PC-3 (cell line): ENCODE data around the gene SPDYE1. TPM values are rescaled to one million over a fixed set of nuclear protein-coding genes. Genes with fewer than 3 reads are reported as not detected.

ENCODE experiments used
- ATAC-seq: fragments of 200-7000 bp; cut with Tn5 transposase; 2 replicates; pipeline ENCODE4 v1.9.1; 2020; ENCODE audit warnings: mild to moderate bottlenecking, moderate library complexity
- BruUV-seq: library from RNA; stranded (reverse); fragments of 400-500 nt; replicated peaks from 2 replicates; lab custom pipeline; 2021; lab: Mats Ljungman, UMichigan
- CTCF ChIA-PET: fragments of 300-600 bp; sonication (Branson Sonifier 250); formaldehyde crosslinking; loops from one replicate; lab custom pipeline; 2022; ENCODE audit warnings: antibody characterized with exemption; lab: Charles Lee
- POLR2A ChIA-PET: fragments of 300-600 bp; sonication (Branson Sonifier 250); formaldehyde crosslinking; loops from one replicate; lab custom pipeline; 2022; ENCODE audit warnings: antibody characterized with exemption; ENCODE audit not compliant: unreplicated experiment; lab: Charles Lee
- DNase-seq: peaks from one replicate; pipeline ENCODE4 v3.0.0-alpha.2; 2015
- H2AFZ ChIP-seq: fragments of 300-600 bp; sonication (generic); 2 replicates; pipeline ENCODE4 v1.6.0; 2016; ENCODE audit warnings: antibody characterized with exemption, low read length
- H3F3A ChIP-seq: fragments of 300-600 bp; sonication (generic); one replicate; pipeline ENCODE4 v1.6.0; 2017; ENCODE audit warnings: antibody characterized with exemption, low read length, control low read depth, mild to moderate bottlenecking; ENCODE audit not compliant: unreplicated experiment
- H3K27ac ChIP-seq: fragments of 300-600 bp; sonication (generic); 2 replicates; pipeline ENCODE4 v1.5.1; 2016; ENCODE audit warnings: mild to moderate bottlenecking, low read length
- H3K27me3 ChIP-seq: fragments of 300-600 bp; sonication (generic); 2 replicates; pipeline ENCODE4 v1.6.1; 2016; ENCODE audit warnings: low read length, mixed read lengths
- H3K36me3 ChIP-seq: fragments of 300-600 bp; sonication (generic); 2 replicates; pipeline ENCODE4 v1.6.1; 2016; ENCODE audit warnings: low read depth, mixed run types, low read length, mixed read lengths
- H3K4me1 ChIP-seq: fragments of 300-600 bp; sonication (generic); 2 replicates; pipeline ENCODE4 v1.5.1; 2016; ENCODE audit warnings: low read length; ENCODE audit not compliant: insufficient read depth
- H3K4me2 ChIP-seq: fragments of 300-600 bp; sonication (generic); 2 replicates; pipeline ENCODE4 v1.6.0; 2016; ENCODE audit warnings: low read length
- H3K4me3 ChIP-seq: fragments of 300-600 bp; sonication (generic); 2 replicates; pipeline ENCODE4 v1.5.1; 2016; ENCODE audit warnings: mild to moderate bottlenecking, low read length, mixed read lengths
- H3K79me2 ChIP-seq: fragments of 300-600 bp; sonication (generic); 2 replicates; pipeline ENCODE4 v1.6.1; 2017; ENCODE audit warnings: low read length, mixed read lengths
- H3K9ac ChIP-seq: fragments of 300-600 bp; sonication (generic); 2 replicates; pipeline ENCODE4 v1.6.0; 2016; ENCODE audit warnings: mild to moderate bottlenecking, low read length
- H3K9me2 ChIP-seq: fragments of 300-600 bp; sonication (generic); replicated peaks from 2 replicates; pipeline ENCODE4 v1.6.1; 2016; ENCODE audit warnings: mixed run types, low read length, mixed read lengths
- H3K9me3 ChIP-seq: fragments of 300-600 bp; sonication (generic); 2 replicates; pipeline ENCODE4 v1.6.1; 2016; ENCODE audit warnings: low read length, mixed read lengths
- H4K20me1 ChIP-seq: fragments of 300-600 bp; sonication (generic); 2 replicates; pipeline ENCODE4 v1.6.1; 2016; ENCODE audit warnings: low read length, mixed read lengths
- CTCF ChIP-seq: fragments of 300-600 bp; sonication (generic); conservative IDR thresholded peaks from 2 replicates; pipeline ENCODE4 v1.5.1; 2017; ENCODE audit warnings: antibody characterized with exemption, low read depth, mild to moderate bottlenecking, low read length
- EZH2 ChIP-seq: fragments of 300-600 bp; sonication (generic); IDR thresholded peaks from one replicate; pipeline ENCODE4 v1.6.1; 2017; ENCODE audit warnings: antibody characterized with exemption, mild to moderate bottlenecking, low read length; ENCODE audit not compliant: unreplicated experiment
- EZH2phosphoT487 ChIP-seq: fragments of 300-600 bp; sonication (generic); IDR thresholded peaks from 2 replicates; pipeline ENCODE4 v1.6.1; 2018; ENCODE audit warnings: mild to moderate bottlenecking, antibody characterized with exemption, low read length, borderline replicate concordance
- intact Hi-C: fragments of 100-400 bp; cut with micrococcal nuclease; formaldehyde crosslinking; loops from 2 replicates; pipeline ENCODE4 v1.9.0; 2023
- total RNA-seq: library from RNA; depleted of rRNA; stranded (reverse); fragments of >200 nt; gene quantifications from 2 replicates; pipeline ENCODE4 v1.2.3, GENCODE V29; 2014

The SPDYE1 gene
- total RNA-seq, 1 experiment from 2014 or later = not detected

GRCh38 chr7:44050121-44050914 is 52.6 kb downstream of the SPDYE1 start:
- no peak overlapping the region for H2AFZ ChIP-seq
- no peaks in the 10 kb centered on the region for H3F3A ChIP-seq
- peaks cover 33% of the 10 kb centered on the region for H3K36me3 ChIP-seq
- no peak overlapping the region for H3K9ac ChIP-seq
- no peak overlapping the region for H3K27ac ChIP-seq
- no peak for DNase-seq
- no peaks in the 10 kb centered on the region for H3K9me3 ChIP-seq
- H3K4me2 ChIP-seq = peak overlapping the region; percentile 5; the same call in 1 of the 2 replicates
- no peak overlapping the region for H3K4me3 ChIP-seq
- no peak for TF ChIP-seq EZH2phosphoT487
- no peak for TF ChIP-seq CTCF
- TF ChIP-seq EZH2 = no peak
- POLR2A ChIA-PET = no interaction called here
- H3K79me2 ChIP-seq = peaks cover 49% of the 10 kb centered on the region
- ATAC-seq = no peak
- CTCF ChIA-PET = no interaction called here
- intact Hi-C loops = no loop called here
- peaks cover 32% of the 10 kb centered on the region for H3K4me1 ChIP-seq
- BruUV-seq = no TSS peak
- H3K27me3 ChIP-seq = no peaks in the 10 kb centered on the region
- no peaks in the 10 kb centered on the region for H3K9me2 ChIP-seq
- peaks cover 33% of the 10 kb centered on the region; the same call in 1 of the 2 replicates for H4K20me1 ChIP-seq

DNA sequence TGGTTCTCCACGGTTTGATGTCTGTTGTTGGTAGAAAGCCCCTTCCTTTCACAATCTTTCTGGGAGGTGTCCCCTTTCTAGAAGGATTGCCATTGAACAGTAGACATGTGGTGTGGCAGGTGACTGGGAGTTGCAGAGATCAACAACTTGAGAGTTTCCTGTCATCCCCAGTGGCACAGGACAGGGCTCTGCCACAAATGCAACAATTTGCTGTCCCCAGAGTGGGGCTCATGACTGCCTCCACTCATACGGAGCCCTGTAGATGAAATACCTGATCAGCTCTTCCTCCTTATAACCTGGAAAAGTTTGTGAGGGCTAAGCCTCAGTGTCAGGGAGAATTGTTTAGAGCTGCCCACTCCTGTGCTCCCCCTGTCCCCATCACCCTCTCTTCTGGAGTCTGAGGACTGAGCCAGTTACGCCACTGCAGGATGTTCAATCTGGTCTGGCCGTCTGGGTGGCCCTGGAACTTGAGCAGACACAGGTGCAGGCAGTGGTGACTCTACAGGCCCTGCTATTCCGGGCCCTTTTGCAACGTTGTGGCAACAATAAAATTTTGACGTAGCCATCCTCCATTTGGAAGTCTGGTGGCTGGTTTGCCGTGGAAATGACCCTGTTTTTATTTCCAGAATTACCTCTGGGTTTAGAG is 53.3 kb downstream of the SPDYE1 start:
- POLR2A ChIA-PET = no interaction called here
- intact Hi-C loops = no loop called here

GRCh38 chr7:44051611-44052220 is 54.0 kb downstream of the SPDYE1 start:
- H3K4me1 ChIP-seq = peaks cover 20% of the 10 kb centered on the region
- ChIA-PET POLR2A (no interaction called here), CTCF (no interaction called here)
- no peaks in the 10 kb centered on the region for H3K9me2 ChIP-seq
- no peak overlapping the region for H2AFZ ChIP-seq
- TF ChIP-seq CTCF (no peak), EZH2 (no peak), EZH2phosphoT487 (no peak)
- H3K79me2 ChIP-seq = peaks cover 37% of the 10 kb centered on the region
- ATAC-seq (no peak), DNase-seq (no peak)
- H3K9ac ChIP-seq = no peak overlapping the region
- no TSS peak for BruUV-seq
- H3K27me3 ChIP-seq = no peaks in the 10 kb centered on the region
- no peaks in the 10 kb centered on the region for H3K9me3 ChIP-seq
- intact Hi-C loops = no loop called here
- H3K27ac ChIP-seq = no peak overlapping the region
- H3K36me3 ChIP-seq = peaks cover 36% of the 10 kb centered on the region
- no peak overlapping the region for H3K4me3 ChIP-seq
- peaks cover 33% of the 10 kb centered on the region for H4K20me1 ChIP-seq
- no peaks in the 10 kb centered on the region for H3F3A ChIP-seq
- no peak overlapping the region for H3K4me2 ChIP-seq

More for the DNA sequence above, 53.3 kb downstream of the SPDYE1 start:
- no peak overlapping the region for H3K4me3 ChIP-seq
- H3K9me2 ChIP-seq = no peaks in the 10 kb centered on the region
- H3F3A ChIP-seq = no peaks in the 10 kb centered on the region
- no peak overlapping the region for H2AFZ ChIP-seq
- DNase-seq (no peak), ATAC-seq (no peak)
- no peaks in the 10 kb centered on the region for H3K27me3 ChIP-seq
- no peaks in the 10 kb centered on the region for H3K9me3 ChIP-seq
- H3K36me3 ChIP-seq = peaks cover 33% of the 10 kb centered on the region
- peaks cover 43% of the 10 kb centered on the region for H3K79me2 ChIP-seq
- BruUV-seq = no TSS peak
- CTCF ChIA-PET = no interaction called here
- no peak overlapping the region for H3K4me2 ChIP-seq
- H3K9ac ChIP-seq = no peak overlapping the region
- peaks cover 33% of the 10 kb centered on the region for H4K20me1 ChIP-seq
- no peak for TF ChIP-seq EZH2phosphoT487
- H3K4me1 ChIP-seq = peaks cover 25% of the 10 kb centered on the region
- no peak overlapping the region for H3K27ac ChIP-seq
